Psoas muscle (tissue), 8 donors: ENCODE results near the gene UBAP1L. TPM values are rescaled to one million over a fixed set of nuclear protein-coding genes. Genes with fewer than 3 reads are reported as not detected.

Source experiments
- ATAC-seq, 4 donors: fragments of 200-7000 bp; cut with Tn5 transposase; one replicate each; pipeline ENCODE4 v1.9.1; 2020; ENCODE audit warnings: moderate library complexity in 3 of 4, mild to moderate bottlenecking in 2 of 4
- DNase-seq, 2 donors: peaks; one replicate each; pipeline ENCODE4 v3.0.0-alpha.2; 2020
- H3K27ac ChIP-seq: fragments of 200-600 bp; one replicate; pipeline ENCODE4 v1.8.0; 2022
- H3K27me3 ChIP-seq, 3 donors: fragments of 200-600 bp in 1 of 3; one replicate each; pipeline versions ENCODE4 v1.6.1 to v1.8.0; 2013 to 2022; ENCODE audit warnings: low read length in 2 of 3, mild to moderate bottlenecking in 2 of 3, moderate library complexity in 1 of 3; ENCODE audit not compliant: insufficient read depth in 3 of 3
- H3K36me3 ChIP-seq, 2 donors: fragments of 200-600 bp in 1 of 2; one replicate each; pipeline versions ENCODE4 v1.6.1 to v1.8.0; 2013 to 2022; ENCODE audit warnings: low read depth in 1 of 2, mild to moderate bottlenecking in 1 of 2, moderate library complexity in 1 of 2; ENCODE audit not compliant: insufficient read depth in 1 of 2
- H3K4me1 ChIP-seq: fragments of 200-600 bp; one replicate; pipeline ENCODE4 v1.8.0; 2022
- H3K4me3 ChIP-seq: fragments of 200-600 bp; one replicate; pipeline ENCODE4 v1.8.0; 2022; ENCODE audit warnings: mild to moderate bottlenecking
- H3K9me3 ChIP-seq: fragments of 200-600 bp; one replicate; pipeline ENCODE4 v1.8.0; 2022
- WGBS, 3 donors: extraction: QIAGEN DNeasy Blood & Tissue Kit; methylation state at CpG; one replicate each; pipeline versions ENCODE4 v1.1.6 to v1.1.7; 2013; 5-methylcytosine and 5-hydroxymethylcytosine counted together
- intact Hi-C, 2 donors: fragments of 100-400 bp; cut with DNase I; formaldehyde crosslinking; loops; one replicate each; pipeline versions ENCODE4 v1.11.0 to v1.14.2; 2022
- polyA plus RNA-seq, 3 donors: library from polyadenylated mRNA; stranded (reverse); fragments of 200-250 nt; gene quantifications; one replicate each; pipeline ENCODE4 v1.2.3, GENCODE V29; 2013
- total RNA-seq, 4 donors: library from RNA; stranded (reverse); fragmentation: NEBNext Ultra II Directional in 2 of 4; extraction: Animal tissue kit (Norgen Biotek cat#: 25700) in 2 of 4; gene quantifications; one replicate each; pipeline versions ENCODE4 v1.2.1 to v1.2.4, GENCODE V29; 2021 to 2023
- TF ChIP-seq, protein P1 (sequence below): fragments of 200-600 bp; IDR thresholded peaks from one replicate; pipeline ENCODE4 v1.8.0; 2022; ENCODE audit warnings: antibody characterized with exemption
- donor health status: healthy with polysubstance abuse.
- donor health status: DM: no; HTN: no; CAD: no; lungs with moderate emphysema.
- donor health status: Bipolar disorder and iron deficiency.
- donor health status: healthy.
- donor health status: DM: yes; HTN: yes; CAD: no.
- donor health status: DM: no; HTN: no; CAD: no.
- donor health status: DM: no; HTN: no; CAD: no.
- donor health status: DM: yes; HTN: yes; CAD: no.

UBAP1L gene
- total and polyA plus RNA-seq, 7 donors: 0.79 to 2.8 (median 1.1) TPM

DNA sequence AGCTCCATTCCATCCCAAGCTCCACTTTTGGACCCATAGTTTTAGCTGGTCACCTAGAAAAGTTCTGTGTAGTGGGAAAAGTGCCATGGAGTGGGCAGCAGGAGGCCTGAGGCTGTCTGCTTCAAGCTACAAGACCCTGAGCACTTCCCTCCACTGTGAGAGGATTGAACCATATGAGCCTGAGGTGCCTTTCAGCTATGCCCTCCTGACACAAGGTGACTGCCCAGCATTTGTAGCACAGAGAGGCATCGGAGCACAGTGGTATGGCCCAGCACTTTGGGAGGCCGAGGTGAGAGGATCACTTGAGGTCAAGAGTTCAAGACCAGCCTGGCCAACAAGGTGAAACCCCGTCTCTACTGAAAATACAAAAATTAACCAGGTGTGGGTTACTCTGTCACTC, 42.4 kb downstream of the UBAP1L start:
- no peaks in the 10 kb centered on the region for H3K36me3 ChIP-seq
- ATAC-seq (no peak), DNase-seq (no peak)
- H3K27ac ChIP-seq: peak overlapping the region; percentile 59
- H3K27me3 ChIP-seq: peaks cover 0 to 2% (median 0%) of the 10 kb centered on the region in 3 donors
- intact Hi-C loops: no loop called here
- no peak overlapping the region for H3K4me3 ChIP-seq
- TF ChIP-seq, protein P1, sequence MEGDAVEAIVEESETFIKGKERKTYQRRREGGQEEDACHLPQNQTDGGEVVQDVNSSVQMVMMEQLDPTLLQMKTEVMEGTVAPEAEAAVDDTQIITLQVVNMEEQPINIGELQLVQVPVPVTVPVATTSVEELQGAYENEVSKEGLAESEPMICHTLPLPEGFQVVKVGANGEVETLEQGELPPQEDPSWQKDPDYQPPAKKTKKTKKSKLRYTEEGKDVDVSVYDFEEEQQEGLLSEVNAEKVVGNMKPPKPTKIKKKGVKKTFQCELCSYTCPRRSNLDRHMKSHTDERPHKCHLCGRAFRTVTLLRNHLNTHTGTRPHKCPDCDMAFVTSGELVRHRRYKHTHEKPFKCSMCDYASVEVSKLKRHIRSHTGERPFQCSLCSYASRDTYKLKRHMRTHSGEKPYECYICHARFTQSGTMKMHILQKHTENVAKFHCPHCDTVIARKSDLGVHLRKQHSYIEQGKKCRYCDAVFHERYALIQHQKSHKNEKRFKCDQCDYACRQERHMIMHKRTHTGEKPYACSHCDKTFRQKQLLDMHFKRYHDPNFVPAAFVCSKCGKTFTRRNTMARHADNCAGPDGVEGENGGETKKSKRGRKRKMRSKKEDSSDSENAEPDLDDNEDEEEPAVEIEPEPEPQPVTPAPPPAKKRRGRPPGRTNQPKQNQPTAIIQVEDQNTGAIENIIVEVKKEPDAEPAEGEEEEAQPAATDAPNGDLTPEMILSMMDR: no peak
- WGBS, 3 donors: 91 to 94% (median 91%) methylated on average over 3 of the region's 3 CpGs
- H3K9me3 ChIP-seq: no peaks in the 10 kb centered on the region
- H3K4me1 ChIP-seq: peaks cover 38% of the 10 kb centered on the region

DNA sequence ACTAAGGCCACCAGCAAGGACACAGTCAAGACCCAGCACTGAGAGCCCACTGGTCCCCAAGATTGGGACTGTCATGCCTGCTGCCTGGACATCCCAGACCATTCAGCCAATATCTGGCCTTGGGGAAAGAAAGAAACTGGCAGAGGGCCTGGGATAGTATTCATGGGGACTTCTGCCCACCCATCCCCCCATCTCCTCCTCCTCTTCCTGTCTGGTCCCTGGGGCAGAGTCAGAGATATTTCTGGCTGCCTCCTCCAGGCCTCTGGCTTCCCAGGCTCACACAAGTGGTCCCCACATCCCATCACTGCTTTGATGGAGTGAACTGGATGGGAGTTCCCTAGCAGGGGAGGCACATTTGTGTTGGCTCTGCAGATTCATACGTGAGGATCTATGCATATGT, 43.0 kb downstream of the UBAP1L start:
- TF ChIP-seq, protein P1: no peak
- no peaks in the 10 kb centered on the region for H3K9me3 ChIP-seq
- intact Hi-C loops: no loop called here
- H3K4me1 ChIP-seq: peaks cover 36% of the 10 kb centered on the region
- peaks cover 0 to 5% (median 2%) of the 10 kb centered on the region in 3 donors for H3K27me3 ChIP-seq
- H3K4me3 ChIP-seq: no peak overlapping the region
- WGBS, 3 donors: 44 to 63% (median 61%) methylated on average over 1 of the region's 1 CpG
- H3K36me3 ChIP-seq: no peaks in the 10 kb centered on the region
- H3K27ac ChIP-seq: peak overlapping the region; percentile 59
- DNase-seq (peak in 1 of 2 donors; percentile 34), ATAC-seq (peak in 1 of 4 donors; percentile 18)

DNA sequence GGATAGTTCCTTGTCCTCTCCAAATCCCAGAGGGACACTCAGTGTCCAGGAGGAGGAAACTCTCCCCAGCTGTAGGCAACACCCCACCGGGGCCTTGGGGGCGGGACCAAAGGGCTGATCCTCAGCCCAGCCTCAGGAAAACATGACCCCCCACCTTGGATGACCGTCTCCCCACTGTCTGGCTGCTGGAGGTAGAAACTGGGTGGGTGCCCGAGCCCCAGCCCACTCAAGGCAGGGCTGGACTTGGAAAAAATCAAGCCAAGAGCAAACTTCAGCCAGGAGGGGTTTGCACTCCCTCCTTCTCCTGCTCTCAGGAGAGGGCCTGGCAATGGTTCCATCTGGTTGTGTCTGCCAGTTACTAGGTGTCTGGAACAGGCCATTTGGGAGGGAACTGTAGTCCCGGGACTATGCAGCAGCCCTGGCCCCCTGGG, 43.6 kb downstream of the UBAP1L start:
- no peak overlapping the region for H3K4me3 ChIP-seq
- H3K9me3 ChIP-seq: no peaks in the 10 kb centered on the region
- TF ChIP-seq, protein P1: no peak
- intact Hi-C loops: no loop called here
- H3K4me1 ChIP-seq: peaks cover 33% of the 10 kb centered on the region
- ATAC-seq: peak in 2 of 4 donors; percentile 12 to 34
- 22 to 34% (median 23%) methylated on average over 5 of the region's 5 CpGs for WGBS, 3 donors
- peaks cover 0 to 5% (median 2%) of the 10 kb centered on the region in 3 donors for H3K27me3 ChIP-seq
- peak; percentile 38 to 69 for DNase-seq
- H3K36me3 ChIP-seq: no peaks in the 10 kb centered on the region
- peak overlapping the region; percentile 59 for H3K27ac ChIP-seq

DNA sequence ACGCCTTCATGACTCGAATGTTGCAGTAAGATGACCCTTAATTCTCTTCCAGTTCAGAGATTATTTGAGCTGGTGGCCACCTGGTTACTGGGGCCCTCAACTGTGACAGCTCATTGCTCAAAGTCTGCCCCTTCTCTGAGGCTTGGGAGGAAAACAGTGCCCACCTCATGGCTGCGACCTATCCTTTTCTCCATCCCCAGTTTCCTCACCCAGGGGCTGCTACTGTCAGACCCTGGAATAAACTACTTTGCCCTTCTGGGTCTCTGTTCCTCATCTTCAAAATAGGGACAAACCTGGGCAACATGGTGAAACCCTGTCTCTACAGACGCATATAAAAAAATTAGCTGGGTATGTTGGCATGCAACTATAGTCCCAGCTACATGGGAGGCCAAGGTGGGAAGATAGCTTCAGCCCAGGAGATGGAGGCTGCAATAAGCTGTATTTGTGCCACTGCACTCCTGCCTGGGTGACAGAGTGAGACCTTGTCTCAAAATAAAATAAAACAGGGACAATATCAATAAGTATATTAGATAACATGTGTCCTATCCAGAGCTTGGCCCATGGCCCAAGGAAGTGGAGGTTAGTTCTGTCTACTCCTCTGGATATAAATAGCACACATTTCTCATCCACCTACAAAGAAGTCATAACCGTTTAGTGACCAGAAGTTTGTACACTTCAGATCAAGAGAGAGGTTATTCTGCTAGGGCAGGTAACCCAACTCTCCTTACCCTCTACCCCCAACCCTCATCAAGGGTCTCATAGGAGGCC, 45.0 kb downstream of the UBAP1L start:
- peaks cover 0 to 5% (median 2%) of the 10 kb centered on the region in 3 donors for H3K27me3 ChIP-seq
- WGBS, 3 donors: 54 to 67% (median 56%) methylated on average over 5 of the region's 5 CpGs
- H3K4me1 ChIP-seq: peaks cover 33% of the 10 kb centered on the region
- intact Hi-C loops: no loop called here
- H3K9me3 ChIP-seq: no peaks in the 10 kb centered on the region
- H3K4me3 ChIP-seq: no peak overlapping the region
- TF ChIP-seq, protein P1: no peak
- peak in 1 of 2 donors; percentile 66 for DNase-seq
- H3K36me3 ChIP-seq: no peaks in the 10 kb centered on the region
- H3K27ac ChIP-seq: peak overlapping the region; percentile 59
- peak; percentile 62 to 83 (median 80) for ATAC-seq
